Smooth muscle cell (in vitro differentiated cells): ENCODE measurements around the gene PARP1. TPM values are rescaled to one million over a fixed set of nuclear protein-coding genes. Genes with fewer than 3 reads are reported as not detected.

Source experiments
- DNase-seq: peaks from one replicate; lab custom pipeline; 2025; ENCODE audit not compliant: unreplicated experiment; lab: John Stamatoyannopoulos, UW
- H2AFZ ChIP-seq: fragments of 200-600 bp; sonication (generic); 2 replicates; pipeline ENCODE4 v1.6.0; 2016; ENCODE audit warnings: antibody characterized with exemption, low read depth, mild to moderate bottlenecking
- H3F3A ChIP-seq: fragments of 200-600 bp; sonication (generic); 2 replicates; pipeline ENCODE4 v1.6.0; 2017; ENCODE audit warnings: antibody characterized with exemption, low read depth
- H3K27ac ChIP-seq: fragments of 200-600 bp; sonication (generic); 2 replicates; pipeline ENCODE4 v1.5.1; 2016; ENCODE audit warnings: low read depth, mild to moderate bottlenecking
- H3K27me3 ChIP-seq: fragments of 200-600 bp; sonication (generic); 2 replicates; pipeline ENCODE4 v1.6.1; 2016; ENCODE audit warnings: low read depth, mild to moderate bottlenecking
- H3K36me3 ChIP-seq: fragments of 200-600 bp; sonication (generic); 2 replicates; pipeline ENCODE4 v1.5.1; 2016; ENCODE audit warnings: low read depth
- H3K4me1 ChIP-seq: fragments of 200-600 bp; sonication (generic); 2 replicates; pipeline ENCODE4 v1.5.1; 2016; ENCODE audit warnings: low read depth
- H3K4me2 ChIP-seq: fragments of 200-600 bp; sonication (generic); 2 replicates; pipeline ENCODE4 v1.6.0; 2016; ENCODE audit warnings: mild to moderate bottlenecking
- H3K4me3 ChIP-seq: fragments of 200-600 bp; sonication (generic); 2 replicates; pipeline ENCODE4 v1.5.1; 2016; ENCODE audit warnings: mild to moderate bottlenecking
- H3K79me2 ChIP-seq: fragments of 200-600 bp; sonication (generic); 2 replicates; pipeline ENCODE4 v1.6.0; 2016; ENCODE audit warnings: low read depth, mild to moderate bottlenecking
- H3K9ac ChIP-seq: fragments of 200-600 bp; sonication (generic); 2 replicates; pipeline ENCODE4 v1.6.0; 2016; ENCODE audit warnings: low read depth
- H3K9me3 ChIP-seq: fragments of 200-600 bp; sonication (generic); replicated peaks from 2 replicates; pipeline ENCODE4 v1.5.1; 2016; ENCODE audit warnings: low read depth
- H4K20me1 ChIP-seq: fragments of 200-600 bp; sonication (generic); 2 replicates; pipeline ENCODE4 v1.6.0; 2016; ENCODE audit warnings: low read depth
- WGBS: methylation state at CpG from one replicate; pipeline ENCODE4 v1.1.7; 2016; ENCODE audit warnings: low lambda C conversion rate; 5-methylcytosine and 5-hydroxymethylcytosine counted together
- polyA plus RNA-seq: library from polyadenylated mRNA; unstranded; fragments of >200 nt; fragmentation: Nextera tagmentation; extraction: Ambion mirVana; gene quantifications from 2 replicates; pipeline ENCODE4 v1.2.1, GENCODE V29; 2016
- total RNA-seq: library from RNA; depleted of rRNA; stranded (reverse); fragments of >200 nt; gene quantifications from 2 replicates; pipeline ENCODE4 v1.2.3, GENCODE V29; 2014
- TF ChIP-seq, protein P1 (sequence below): fragments of 200-600 bp; sonication (generic); IDR thresholded peaks from 2 replicates; pipeline ENCODE4 v1.5.1; 2017; ENCODE audit warnings: borderline replicate concordance, mild to moderate bottlenecking, antibody characterized with exemption; ENCODE audit not compliant: insufficient read depth, poor library complexity, severe bottlenecking

PARP1 gene
- total and polyA plus RNA-seq, 2 experiments from 2014 or later, result 27.4 to 38.5 TPM

GRCh38 chr1:226419284-226420029 is 11.6 kb upstream of the PARP1 start:
- TF ChIP-seq, protein P1, sequence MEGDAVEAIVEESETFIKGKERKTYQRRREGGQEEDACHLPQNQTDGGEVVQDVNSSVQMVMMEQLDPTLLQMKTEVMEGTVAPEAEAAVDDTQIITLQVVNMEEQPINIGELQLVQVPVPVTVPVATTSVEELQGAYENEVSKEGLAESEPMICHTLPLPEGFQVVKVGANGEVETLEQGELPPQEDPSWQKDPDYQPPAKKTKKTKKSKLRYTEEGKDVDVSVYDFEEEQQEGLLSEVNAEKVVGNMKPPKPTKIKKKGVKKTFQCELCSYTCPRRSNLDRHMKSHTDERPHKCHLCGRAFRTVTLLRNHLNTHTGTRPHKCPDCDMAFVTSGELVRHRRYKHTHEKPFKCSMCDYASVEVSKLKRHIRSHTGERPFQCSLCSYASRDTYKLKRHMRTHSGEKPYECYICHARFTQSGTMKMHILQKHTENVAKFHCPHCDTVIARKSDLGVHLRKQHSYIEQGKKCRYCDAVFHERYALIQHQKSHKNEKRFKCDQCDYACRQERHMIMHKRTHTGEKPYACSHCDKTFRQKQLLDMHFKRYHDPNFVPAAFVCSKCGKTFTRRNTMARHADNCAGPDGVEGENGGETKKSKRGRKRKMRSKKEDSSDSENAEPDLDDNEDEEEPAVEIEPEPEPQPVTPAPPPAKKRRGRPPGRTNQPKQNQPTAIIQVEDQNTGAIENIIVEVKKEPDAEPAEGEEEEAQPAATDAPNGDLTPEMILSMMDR, result no peak
- Histone ChIP-seq H3K4me1 (peaks cover under 1% of the 10 kb centered on the region), H3K79me2 (no peaks in the 10 kb centered on the region), H3K36me3 (no peaks in the 10 kb centered on the region), H3K4me3 (no peak overlapping the region), H3K9ac (no peak overlapping the region), H3K4me2 (no peak overlapping the region), H3K27ac (no peak overlapping the region), H3F3A (no peaks in the 10 kb centered on the region), H2AFZ (no peak overlapping the region), H3K27me3 (no peaks in the 10 kb centered on the region), H4K20me1 (no peaks in the 10 kb centered on the region), H3K9me3 (no peaks in the 10 kb centered on the region)
- DNase-seq, result no peak
- whole genome bisulfite sequencing, result 84% methylated on average over 11 of the region's 11 CpGs

DNA sequence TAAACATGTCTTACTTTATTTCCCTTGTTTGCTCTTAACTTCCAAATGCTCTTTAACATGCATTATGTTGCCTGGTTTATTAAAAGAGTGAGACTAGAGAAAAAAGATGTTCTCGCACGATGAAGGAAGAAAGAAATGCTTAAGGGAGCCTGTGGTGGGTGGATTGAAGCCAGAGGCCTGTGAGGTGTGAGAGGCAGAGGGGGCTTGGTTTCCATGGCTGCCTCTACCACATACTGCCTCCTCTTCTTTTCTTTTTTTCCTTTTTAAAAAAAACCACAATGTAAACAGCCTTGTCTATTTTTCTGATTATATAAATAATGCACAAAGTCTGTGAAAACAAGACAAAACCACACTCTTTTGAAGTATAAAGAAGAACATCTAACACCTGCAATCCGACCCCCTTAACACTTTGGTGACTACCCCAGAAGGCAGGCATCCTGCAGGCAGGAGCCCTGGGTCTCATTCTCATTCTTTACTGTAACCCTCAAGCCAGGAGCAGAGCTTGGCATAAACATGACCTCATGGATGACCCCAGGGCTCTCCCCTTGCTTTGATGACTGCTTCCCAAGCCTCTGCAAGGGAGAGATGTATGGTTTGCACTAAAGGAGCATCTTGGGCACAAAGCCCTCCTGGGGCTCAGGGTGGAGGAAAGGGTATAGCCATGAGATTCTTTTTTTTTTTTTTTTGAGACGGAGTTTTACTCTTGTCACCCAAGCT is 10.1 kb upstream of the PARP1 start:
- Histone ChIP-seq H3K36me3 (no peaks in the 10 kb centered on the region), H3F3A (no peaks in the 10 kb centered on the region), H3K9ac (no peak overlapping the region), H3K4me1 (no peaks in the 10 kb centered on the region), H3K79me2 (no peaks in the 10 kb centered on the region), H3K4me3 (no peak overlapping the region), H4K20me1 (no peaks in the 10 kb centered on the region), H2AFZ (no peak overlapping the region), H3K27ac (no peak overlapping the region), H3K27me3 (no peaks in the 10 kb centered on the region), H3K9me3 (no peaks in the 10 kb centered on the region), H3K4me2 (no peak overlapping the region)
- WGBS, result 65% methylated on average over 4 of the region's 4 CpGs
- no peak for DNase-seq
- TF ChIP-seq, protein P1, result no peak

DNA sequence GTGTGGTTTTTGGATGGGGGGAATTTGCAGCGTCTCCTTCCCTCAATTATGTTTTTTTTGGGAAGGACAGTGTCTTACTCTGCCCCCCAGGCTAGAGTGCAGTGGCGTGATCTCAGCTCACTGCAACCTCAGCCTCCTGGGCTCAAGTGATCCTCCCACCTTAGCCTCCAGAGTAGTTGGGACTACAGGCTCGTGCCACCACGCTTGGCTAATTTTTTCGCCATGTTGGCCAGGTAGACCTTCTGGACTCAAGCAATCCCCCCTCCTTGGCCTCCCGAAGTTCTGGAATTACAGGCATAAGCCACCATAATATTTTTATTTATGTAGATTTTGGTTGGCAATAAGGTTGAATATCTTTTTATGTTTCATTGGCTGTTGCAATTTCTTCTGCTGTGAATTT is 9.5 kb upstream of the PARP1 start:
- H3K79me2 ChIP-seq, result no peaks in the 10 kb centered on the region
- H3K27me3 ChIP-seq, result no peaks in the 10 kb centered on the region
- 94% methylated on average over 6 of the region's 6 CpGs for WGBS
- H4K20me1 ChIP-seq, result no peaks in the 10 kb centered on the region
- no peak overlapping the region for H2AFZ ChIP-seq
- no peaks in the 10 kb centered on the region for H3K4me1 ChIP-seq
- TF ChIP-seq, protein P1, result no peak
- no peaks in the 10 kb centered on the region for H3K9me3 ChIP-seq
- no peaks in the 10 kb centered on the region for H3F3A ChIP-seq
- H3K36me3 ChIP-seq, result no peaks in the 10 kb centered on the region
- no peak overlapping the region for H3K27ac ChIP-seq
- H3K9ac ChIP-seq, result no peak overlapping the region
- H3K4me2 ChIP-seq, result no peak overlapping the region
- no peak overlapping the region for H3K4me3 ChIP-seq
- no peak for DNase-seq
